K562 (cell line): ENCODE measurements around the gene FETUB. TPM values are rescaled to one million over a fixed set of nuclear protein-coding genes. Genes with fewer than 3 reads are reported as not detected.

ENCODE experiments used
- ATAC-seq: fragments of 200-7000 bp; cut with Tn5 transposase; 3 replicates; pipeline ENCODE4 v1.9.1; 2020; ENCODE audit warnings: moderate library complexity
- BruUV-seq: library from RNA; stranded (reverse); fragments of 400-500 nt; replicated peaks from 2 replicates; lab custom pipeline; 2021; lab: Mats Ljungman, UMichigan
- CTCF ChIA-PET: fragments of 300-600 bp; formaldehyde crosslinking; extraction: SDS; loops from one replicate; lab custom pipeline; 2021; ENCODE audit warnings: low intra/inter-chr PET ratio; lab: Yijun Ruan, JAX
- POLR2A ChIA-PET: fragments of 300-600, 350-650 bp; sonication (Branson Sonifier 250); formaldehyde crosslinking; extraction: SDS; loops from one replicate; lab custom pipeline; 2021; ENCODE audit warnings: antibody characterized with exemption, inconsistent platforms; lab: Yijun Ruan, JAX
- DNase-seq, 4 experiments: peaks; one replicate each; pipeline versions ENCODE4 v3.0.0 to v3.0.0-alpha.2; 2011 to 2018; ENCODE audit warnings: low spot score in 3 of 4, mixed read lengths in 3 of 4; ENCODE audit errors: extremely low read depth in 1 of 4
- FAIRE-seq: peaks from 2 replicates; lab custom pipeline; 2011; peaks lifted over from hg19 to GRCh38; lab: Jason Lieb, UNC
- H2AFZ ChIP-seq: 2 replicates; pipeline ENCODE4 v1.6.0; 2011; ENCODE audit warnings: low read depth, low read length, control low read depth, inconsistent platforms
- H3K27ac ChIP-seq: fragments of 200-600 bp; 3 replicates; pipeline ENCODE4 v1.8.0; 2011; ENCODE audit warnings: low read depth, mild to moderate bottlenecking, control low read depth, inconsistent platforms, low read length, moderate library complexity, mixed read lengths; ENCODE audit errors: extremely low read depth
- H3K27me3 ChIP-seq, 2 experiments: fragments of 300-600 bp in 1 of 2; 2 replicates in 1 of 2; 3 replicates in 1 of 2; pipeline versions ENCODE4 v1.6.0 to v1.8.0; 2011; ENCODE audit warnings: inconsistent platforms in 2 of 2, low read length in 2 of 2, mild to moderate bottlenecking in 1 of 2, mixed read lengths in 1 of 2, moderate library complexity in 1 of 2; ENCODE audit not compliant: control insufficient read depth in 2 of 2, insufficient read depth in 2 of 2
- H3K36me3 ChIP-seq: fragments of 300-600 bp; 3 replicates; pipeline ENCODE4 v1.8.0; 2011; ENCODE audit warnings: mild to moderate bottlenecking, low read length, inconsistent platforms; ENCODE audit not compliant: control insufficient read depth, insufficient read depth
- H3K4me1 ChIP-seq, 2 experiments: fragments of 200-600 bp in 1 of 2; replicated peaks in 1 of 2; 2 replicates in 1 of 2; 3 replicates in 1 of 2; pipeline versions ENCODE4 v1.5.1 to v1.8.0; 2011; ENCODE audit warnings: inconsistent platforms in 2 of 2, low read length in 2 of 2, mild to moderate bottlenecking in 1 of 2, mixed read lengths in 1 of 2, moderate library complexity in 1 of 2; ENCODE audit not compliant: control insufficient read depth in 2 of 2, insufficient read depth in 2 of 2
- H3K4me2 ChIP-seq: 2 replicates; pipeline ENCODE4 v1.6.1; 2011; ENCODE audit warnings: low read length, control low read depth, inconsistent platforms, mixed read lengths; ENCODE audit not compliant: insufficient read depth
- H3K4me3 ChIP-seq: fragments of 200-600 bp; sonication (generic), shearing (Covaris generic); 2 replicates; pipeline ENCODE4 v1.5.1; 2016; ENCODE audit warnings: control low read depth, inconsistent platforms
- H3K79me2 ChIP-seq: fragments of 200-600 bp; 3 replicates; pipeline ENCODE4 v1.8.0; 2011; ENCODE audit warnings: low read length, inconsistent platforms; ENCODE audit not compliant: control insufficient read depth, insufficient read depth
- H3K9ac ChIP-seq, 2 experiments: 2 replicates each; pipeline versions ENCODE4 v1.6.0 to v1.6.1; 2011; ENCODE audit warnings: low read depth in 2 of 2, low read length in 2 of 2, control low read depth in 1 of 2, inconsistent platforms in 1 of 2, mild to moderate bottlenecking in 1 of 2, mixed read lengths in 1 of 2; ENCODE audit not compliant: insufficient read depth in 1 of 2
- H3K9me1 ChIP-seq: one replicate; pipeline ENCODE4 v1.6.0; 2011; ENCODE audit warnings: inconsistent platforms, mild to moderate bottlenecking, low read length, moderate library complexity; ENCODE audit not compliant: control insufficient read depth, insufficient read depth
- H3K9me3 ChIP-seq: replicated peaks from 2 replicates; pipeline ENCODE4 v1.5.1; 2011; ENCODE audit warnings: low read depth, low read length, inconsistent platforms; ENCODE audit not compliant: control insufficient read depth, insufficient read depth
- H4K20me1 ChIP-seq: replicated peaks from 2 replicates; pipeline ENCODE4 v1.6.1; 2011; ENCODE audit warnings: low read length, inconsistent platforms, mixed read lengths; ENCODE audit not compliant: control insufficient read depth, insufficient read depth
- ATF7 ChIP-seq: fragments of 450-650 bp; IDR thresholded peaks from 2 replicates; pipeline ENCODE4 v1.7.1; 2014; ENCODE audit warnings: mild to moderate bottlenecking, moderate library complexity
- BHLHE40 ChIP-seq: IDR thresholded peaks from 2 replicates; pipeline ENCODE4 v1.6.1; 2011; ENCODE audit warnings: low read length, improper control_type of control experiment
- BMI1 ChIP-seq: fragments of 150-350 bp; IDR thresholded peaks from 2 replicates; pipeline ENCODE4 v1.6.1; 2014; ENCODE audit warnings: low read length
- ELF2 ChIP-seq: fragments of 250-450 bp; sonication (Bioruptor Pico); IDR thresholded peaks from 2 replicates; pipeline ENCODE4 v1.5.0; 2021; ENCODE audit warnings: mild to moderate bottlenecking
- FOXK1 ChIP-seq: sonication (generic); formaldehyde crosslinking; IDR thresholded peaks from 2 replicates; pipeline ENCODE4 v1.8.0; 2022; ENCODE audit warnings: missing genetic modification reagents, mild to moderate bottlenecking, borderline replicate concordance
- L3MBTL2 ChIP-seq: fragments of 450-650 bp; IDR thresholded peaks from 2 replicates; pipeline ENCODE4 v1.6.1; 2016; ENCODE audit warnings: mild to moderate bottlenecking, moderate library complexity
- MIER1 ChIP-seq: fragments of 450-650 bp; IDR thresholded peaks from 2 replicates; pipeline ENCODE4 v1.6.1; 2016; ENCODE audit warnings: antibody characterized with exemption, mild to moderate bottlenecking, low read depth
- MTA1 ChIP-seq: fragments of 450-650 bp; IDR thresholded peaks from 2 replicates; pipeline ENCODE4 v1.6.1; 2017; ENCODE audit warnings: borderline replicate concordance
- SREBF2 ChIP-seq: sonication (generic); formaldehyde crosslinking; IDR thresholded peaks from 2 replicates; pipeline ENCODE4 v1.4.0; 2020; ENCODE audit warnings: mild to moderate bottlenecking, missing genetic modification reagents
- SRSF1 ChIP-seq: fragments of 200-400 bp; formaldehyde crosslinking; IDR thresholded peaks from 2 replicates; pipeline ENCODE4 v1.6.1; 2017; ENCODE audit warnings: mild to moderate bottlenecking, low read depth, low read length, moderate library complexity
- TAF1 ChIP-seq: IDR thresholded peaks from 2 replicates; pipeline ENCODE4 v1.6.1; 2011; ENCODE audit warnings: mild to moderate bottlenecking, low read length, moderate library complexity; ENCODE audit not compliant: insufficient read depth, control insufficient read depth, severe bottlenecking; ENCODE audit errors: extremely low read depth
- USF1 ChIP-seq: sonication (generic); formaldehyde crosslinking; IDR thresholded peaks from 2 replicates; pipeline ENCODE4 v1.9.0; 2022; ENCODE audit warnings: mild to moderate bottlenecking, missing genetic modification reagents
- ZBTB33 ChIP-seq: sonication (generic); formaldehyde crosslinking; IDR thresholded peaks from 2 replicates; pipeline ENCODE4 v1.8.1; 2023; ENCODE audit warnings: mild to moderate bottlenecking, missing genetic modification reagents
- ZKSCAN8 ChIP-seq: fragments of 200-800 bp; sonication (Bioruptor generic); IDR thresholded peaks from 2 replicates; pipeline ENCODE4 v1.6.1; 2016; ENCODE audit warnings: missing genetic modification characterization, missing compliant biosample characterization
- ZNF282 ChIP-seq: sonication (generic); formaldehyde crosslinking; IDR thresholded peaks from 2 replicates; pipeline ENCODE4 v1.8.1; 2023; ENCODE audit warnings: missing genetic modification reagents
- ZNF740 ChIP-seq, 3 experiments: fragments of 200-800 bp in 1 of 3; sonication (Bioruptor generic) in 1 of 3; sonication (generic) in 1 of 3; formaldehyde crosslinking in 1 of 3; IDR thresholded peaks; 2 replicates each; pipeline versions ENCODE4 v1.6.1 to v1.8.0; 2016 to 2022; ENCODE audit warnings: mild to moderate bottlenecking in 2 of 3, missing compliant biosample characterization in 2 of 3, missing genetic modification characterization in 2 of 3, missing genetic modification reagents in 1 of 3
- ZNF780A ChIP-seq: fragments of 250-450 bp; sonication (Bioruptor Pico); IDR thresholded peaks from 2 replicates; pipeline ENCODE4 v1.5.0; 2021; ENCODE audit warnings: mild to moderate bottlenecking
- WGBS: fragments of 100-300 bp; shearing (Covaris generic); methylation state at CpG from one replicate; pipeline ENCODE4 v1.1.6; 2016; ENCODE audit warnings: low coverage, mixed read lengths; ENCODE audit not compliant: insufficient coverage; ENCODE audit errors: missing lambda C conversion rate; 5-methylcytosine and 5-hydroxymethylcytosine counted together
- in situ Hi-C: fragments of 300-500 bp; cut with MboI; formaldehyde crosslinking; loops from 4 replicates; pipeline ENCODE4 v1.15.0; 2018; ENCODE audit warnings: inconsistent platforms, mixed read lengths
- intact Hi-C: fragments of 100-400 bp; cut with micrococcal nuclease; formaldehyde crosslinking; loops from 2 replicates; pipeline ENCODE4 v1.14.2; 2022
- polyA plus RNA-seq, 8 experiments: library from polyadenylated mRNA; depleted of rRNA in 4 of 8; stranded (reverse) in 5 of 8; unstranded in 3 of 8; fragments of >200 nt; fragmentation: Nextera tagmentation in 2 of 8; fragmentation: Illumina TruSeq in 1 of 8; extraction: Ambion mirVana in 2 of 8; extraction: Trizol in 1 of 8; gene quantifications; 2 replicates each; pipeline versions ENCODE4 v1.2.1 to v1.2.3, GENCODE V29; 2011 to 2014; ENCODE audit warnings: inconsistent platforms in 1 of 8, missing spikeins in 1 of 8
- total RNA-seq, 7 experiments: library from RNA; depleted of rRNA in 6 of 7; stranded (reverse); fragments of >200 nt in 6 of 7; fragmentation: Illumina TruSeq in 2 of 7; extraction: Trizol in 2 of 7; gene quantifications; 2 replicates each; pipeline versions ENCODE4 v1.2.1 to v1.2.3, GENCODE V29; 2011 to 2021; ENCODE audit warnings: low replicate concordance in 1 of 7

FETUB gene
- total and polyA plus RNA-seq, 9 of the 15 experiments (the other 6 are each of a cell fraction or from before 2014, with no cell fraction given): not detected

- H3K4me3 ChIP-seq: peak overlapping the region; percentile 15; the same call in 1 of the 2 replicates
- no peak overlapping the region for H3K27ac ChIP-seq
- in situ Hi-C loops: loop anchor here (5.0 to 10.0 kb wide), 2 partner anchors 138 to 200 kb away; no protein-coding TSS in a partner anchor
- H3K9me3 ChIP-seq: 0 out of 2 replicates have a peak, but pooled peaks cover 1% of the 10 kb centered on the region
- intact Hi-C loops: loop anchor here (1.0 to 10.0 kb wide), 5 partner anchors 35 to 548 kb away; partner anchors contain the start of gene CRYGS
- no peaks in the 10 kb centered on the region for H3K36me3 ChIP-seq
- H3K4me2 ChIP-seq: peak overlapping the region; percentile 73
- peaks cover 10 to 61% of the 10 kb centered on the region in 2 experiments; a peak in 4 of 5 replicates for H3K27me3 ChIP-seq
- no TSS peak for BruUV-seq
- no peaks in the 10 kb centered on the region for H3K79me2 ChIP-seq
- H4K20me1 ChIP-seq: no peaks in the 10 kb centered on the region
- no peaks in the 10 kb centered on the region for H3K9me1 ChIP-seq
- DNase-seq (peak; percentile 75 to 85 (median 82)), FAIRE-seq (peak; percentile 89), ATAC-seq (peak; percentile 98)
- H3K9ac ChIP-seq: peak overlapping the region in 1 of 2 experiments; percentile 18; a peak in 1 of 4 replicates
- ChIA-PET POLR2A (interaction anchor here (0.6 to 4.2 kb wide), 5 partner anchors 9 to 189 kb away, joined by 3 to 41 read pairs (median 5); partner anchors contain the start of gene EIF4A2), CTCF (interaction anchor here (0.6 to 1.5 kb wide), 4 partner anchors 28 to 634 kb away, joined by 3 to 12 read pairs (median 3); no protein-coding TSS in a partner anchor)
- peaks cover 3 to 10% of the 10 kb centered on the region in 2 experiments; a peak in 3 of 5 replicates for H3K4me1 ChIP-seq
- peak overlapping the region; percentile 83 for H2AFZ ChIP-seq
- WGBS: 17% methylated on average over 29 of the region's 31 CpGs
- no peak for TF ChIP-seq FOXK1
- peak; percentile 41; the same call in 1 of the 2 replicates for TF ChIP-seq ZBTB33 (CRISPR knock-in tag)
- no peak for TF ChIP-seq BMI1
- peak; percentile 50; the same call in 1 of the 2 replicates for TF ChIP-seq BHLHE40
- no peak for TF ChIP-seq MIER1
- TF ChIP-seq ELF2 (CRISPR knock-in tag): no peak
- no peak for TF ChIP-seq TAF1
- TF ChIP-seq SRSF1: no peak
- no peak for TF ChIP-seq SREBF2
- TF ChIP-seq ZNF282 (CRISPR knock-in tag): no peak
- TF ChIP-seq ZNF740 (CRISPR knock-in tag; IDR thresholded peaks at IDR 0.05): no peak
- TF ChIP-seq ZNF740 (tag; IDR thresholded peaks at IDR 0.05): no peak
- TF ChIP-seq L3MBTL2: 0 out of 2 replicates have a peak, but pooled peaks have one; percentile 23
- TF ChIP-seq ZKSCAN8 (CRISPR knock-in tag): no peak
- no peak for TF ChIP-seq ZNF780A (CRISPR knock-in tag)
- no peak for TF ChIP-seq USF1
- no peak for TF ChIP-seq ATF7
- TF ChIP-seq MTA1: no peak
Measured at GRCh38 chr3:186617036-186617946, 22.9 kb upstream of the FETUB start.
